Glomerular endothelial cell (primary cell): ENCODE measurements around the gene RNF13. TPM values are rescaled to one million over a fixed set of nuclear protein-coding genes. Genes with fewer than 3 reads are reported as not detected.
"Not testable (repeated sequence)": the region's sequence is repeated elsewhere in the genome, so short reads cannot be mapped to it uniquely, and the experiment has no call there.

Source experiments
- DNase-seq: peaks from one replicate; pipeline ENCODE4 v3.0.0-alpha.2; 2011; ENCODE audit warnings: low read depth, low spot score; ENCODE audit errors: extremely low read depth
- total RNA-seq: library from RNA; depleted of rRNA; stranded (reverse); fragments of >200 nt; gene quantifications from 2 replicates; pipeline ENCODE4 v1.2.3, GENCODE V29; 2015

Gene RNF13
- total RNA-seq, 1 donor from 2014 or later, result 32.6 TPM

DNA sequence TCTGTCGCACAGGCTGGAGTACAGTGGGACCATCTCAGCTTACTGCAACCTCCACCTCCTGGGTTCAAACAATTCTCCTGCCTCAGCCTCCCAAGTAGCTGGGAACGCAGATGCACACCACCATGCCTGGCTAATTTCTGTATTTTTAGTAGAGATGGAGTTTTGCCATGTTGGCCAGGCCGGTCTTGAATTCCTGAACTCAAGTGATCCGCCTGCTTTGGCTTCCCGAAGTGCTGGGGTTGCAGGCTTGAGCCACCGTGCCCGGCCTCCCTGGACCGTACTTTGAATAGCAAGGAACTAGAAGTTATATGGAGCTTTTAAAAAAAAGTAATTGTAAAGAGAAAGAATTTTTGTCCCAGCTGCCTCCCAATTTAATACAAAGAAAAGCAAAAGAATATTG lies 12.3 kb upstream of the RNF13 start:
- DNase-seq, result no peak

DNA sequence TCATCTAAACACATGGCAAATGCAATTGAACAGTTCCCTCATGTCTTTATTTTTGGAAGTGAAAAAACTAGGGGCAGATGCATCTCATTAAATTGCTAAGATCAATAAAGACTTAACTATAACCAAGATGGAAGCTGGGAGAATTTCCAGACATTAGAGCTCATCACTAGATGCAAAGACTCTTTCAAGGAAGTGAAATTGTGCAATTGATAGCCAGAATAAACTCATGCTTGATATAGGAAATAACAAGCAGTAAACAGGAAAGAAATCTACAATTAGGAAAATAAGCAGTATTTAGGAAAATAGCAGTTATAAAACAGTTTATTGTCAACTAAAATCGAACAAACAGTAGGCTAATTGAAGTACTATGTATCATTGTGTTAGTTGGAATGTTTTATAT lies 11.8 kb upstream of the RNF13 start:
- no peak for DNase-seq

DNA sequence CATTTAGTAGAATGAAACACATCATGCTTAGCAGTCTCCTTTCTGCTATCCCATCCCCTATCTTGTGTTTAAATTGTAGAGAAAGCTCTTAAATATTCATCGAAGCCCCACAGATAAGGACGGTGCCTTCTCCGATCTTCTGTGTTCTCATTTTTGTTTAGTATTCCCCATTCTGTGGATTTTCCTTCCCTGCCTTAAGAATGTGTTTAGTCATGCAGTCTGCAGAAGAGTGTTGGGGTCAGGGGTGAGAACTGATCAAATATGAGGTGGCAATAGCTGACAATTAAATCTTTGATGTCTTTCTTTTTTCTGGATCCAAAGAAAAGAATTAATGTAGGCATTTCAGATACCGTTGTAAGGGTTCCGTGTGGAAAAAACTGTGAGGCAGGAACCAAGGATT lies 11.4 kb upstream of the RNF13 start:
- DNase-seq, result no peak

DNA sequence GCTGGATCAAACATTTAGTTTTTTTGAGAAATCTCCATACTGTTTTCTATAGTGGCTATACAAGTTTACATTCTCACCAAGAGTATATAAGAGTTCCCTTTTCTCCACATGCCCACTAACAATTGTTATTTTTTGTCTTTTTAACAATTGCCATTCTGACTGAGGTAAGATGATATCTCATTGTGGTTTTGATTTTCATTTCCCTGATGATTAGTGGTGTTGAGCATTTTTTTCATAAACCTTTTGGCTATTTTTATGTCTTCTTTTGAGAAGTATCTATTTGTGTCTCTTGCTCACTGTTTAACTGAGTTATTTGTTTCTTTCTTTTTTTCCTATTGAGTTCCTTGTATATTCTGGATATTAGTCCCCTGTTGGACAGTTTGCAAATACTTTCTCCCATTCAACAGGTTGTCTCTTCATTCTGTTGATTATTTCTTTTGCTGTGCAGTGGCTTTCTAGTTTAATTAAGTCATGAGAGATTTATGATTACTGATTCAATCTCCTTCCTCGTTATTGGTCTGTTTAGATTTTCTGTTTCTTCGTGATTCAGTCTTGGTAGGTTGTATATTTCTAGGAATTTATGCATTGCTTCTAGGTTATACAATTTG lies 6.7 kb upstream of the RNF13 start:
- DNase-seq, result no peak

DNA sequence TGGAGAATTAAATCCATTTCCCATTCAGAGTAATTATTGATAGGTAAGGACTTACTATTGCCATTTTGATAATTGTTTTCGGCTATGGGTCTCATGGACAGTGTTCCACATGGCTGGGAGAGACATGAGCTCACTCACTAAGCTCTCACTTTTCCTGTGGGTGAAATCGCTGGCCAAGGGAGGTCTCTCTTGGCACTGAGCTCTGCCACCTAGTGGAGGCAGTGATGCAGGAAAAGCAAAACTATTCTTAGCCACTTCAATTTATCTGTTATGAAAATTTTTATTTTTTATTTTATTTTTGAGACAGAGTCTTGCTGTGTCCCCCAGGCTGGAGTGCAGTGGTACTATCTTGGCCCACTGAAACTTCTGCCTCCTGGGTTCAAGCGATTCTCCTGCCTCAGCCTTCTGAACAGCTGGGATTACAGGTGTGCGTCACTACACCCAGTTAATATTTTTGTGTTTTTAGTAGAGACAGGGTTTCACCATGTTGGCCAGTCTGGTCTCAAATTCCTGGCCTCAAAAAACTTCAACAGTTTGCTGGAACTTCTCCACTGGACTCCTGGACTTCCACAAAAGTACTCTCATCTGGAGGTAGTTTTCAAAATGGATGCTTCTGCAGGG lies 4.7 kb upstream of the RNF13 start:
- no peak for DNase-seq

DNA sequence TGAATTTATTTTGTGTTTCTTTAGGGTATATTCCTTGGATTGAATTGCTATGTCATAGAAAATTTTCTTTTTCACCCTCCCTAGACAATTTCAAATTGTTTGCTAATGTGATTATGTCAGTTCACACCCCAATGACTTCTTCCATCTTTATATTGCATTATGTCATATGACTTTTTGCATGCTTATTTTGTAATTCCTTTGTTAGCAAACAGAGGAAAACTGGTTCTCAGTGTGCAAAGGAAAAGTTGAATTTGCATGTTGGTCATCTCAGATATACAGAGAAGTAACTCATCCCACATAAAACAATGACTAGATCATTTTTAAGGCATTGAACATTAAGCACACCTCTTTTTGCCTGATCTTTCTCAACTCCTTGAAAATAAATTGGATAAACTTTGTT lies 3.3 kb upstream of the RNF13 start:
- no peak for DNase-seq

DNA sequence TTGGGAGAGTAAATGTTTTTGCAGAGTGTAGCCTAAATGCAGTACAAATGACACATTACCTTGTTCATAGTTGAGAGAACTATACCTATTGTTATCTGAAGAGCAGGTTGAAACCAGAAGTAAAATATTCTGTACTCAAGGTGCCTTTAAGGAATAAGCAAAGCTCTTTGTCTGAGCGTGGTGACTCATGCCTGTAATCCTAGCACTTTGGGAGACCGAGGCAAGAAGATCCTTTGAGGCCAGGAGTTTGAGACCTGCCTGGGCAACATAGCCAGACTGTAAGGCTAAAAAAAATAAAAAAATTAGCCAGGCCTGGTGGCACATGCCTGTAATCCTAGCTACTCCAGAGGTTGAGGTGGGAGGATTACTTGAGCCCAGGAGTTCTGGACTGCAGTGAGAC lies 2.2 kb upstream of the RNF13 start:
- DNase-seq, result no peak

DNA sequence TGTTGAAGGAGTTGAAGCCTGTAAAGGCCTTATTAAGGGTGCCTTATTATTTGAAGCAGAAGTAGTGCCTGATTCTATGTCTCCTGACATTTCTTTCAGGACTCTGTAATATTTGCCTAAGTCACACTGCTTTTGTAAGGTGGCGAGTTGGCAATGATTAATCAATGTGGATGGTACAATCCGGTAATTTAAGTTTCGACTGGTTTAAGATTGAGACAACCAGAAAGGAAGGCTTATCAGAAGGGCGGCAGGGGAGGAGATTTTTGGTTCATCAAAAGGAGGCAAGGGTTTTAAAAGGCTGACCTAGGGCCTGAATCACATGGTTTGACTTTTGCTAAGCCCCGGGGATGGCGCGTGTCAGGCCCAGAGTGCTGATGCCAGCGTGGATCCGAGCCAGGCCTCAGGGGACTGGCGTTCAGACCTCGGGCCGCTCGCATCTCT lies 830 bp upstream of the RNF13 start:
- no peak for DNase-seq

DNA sequence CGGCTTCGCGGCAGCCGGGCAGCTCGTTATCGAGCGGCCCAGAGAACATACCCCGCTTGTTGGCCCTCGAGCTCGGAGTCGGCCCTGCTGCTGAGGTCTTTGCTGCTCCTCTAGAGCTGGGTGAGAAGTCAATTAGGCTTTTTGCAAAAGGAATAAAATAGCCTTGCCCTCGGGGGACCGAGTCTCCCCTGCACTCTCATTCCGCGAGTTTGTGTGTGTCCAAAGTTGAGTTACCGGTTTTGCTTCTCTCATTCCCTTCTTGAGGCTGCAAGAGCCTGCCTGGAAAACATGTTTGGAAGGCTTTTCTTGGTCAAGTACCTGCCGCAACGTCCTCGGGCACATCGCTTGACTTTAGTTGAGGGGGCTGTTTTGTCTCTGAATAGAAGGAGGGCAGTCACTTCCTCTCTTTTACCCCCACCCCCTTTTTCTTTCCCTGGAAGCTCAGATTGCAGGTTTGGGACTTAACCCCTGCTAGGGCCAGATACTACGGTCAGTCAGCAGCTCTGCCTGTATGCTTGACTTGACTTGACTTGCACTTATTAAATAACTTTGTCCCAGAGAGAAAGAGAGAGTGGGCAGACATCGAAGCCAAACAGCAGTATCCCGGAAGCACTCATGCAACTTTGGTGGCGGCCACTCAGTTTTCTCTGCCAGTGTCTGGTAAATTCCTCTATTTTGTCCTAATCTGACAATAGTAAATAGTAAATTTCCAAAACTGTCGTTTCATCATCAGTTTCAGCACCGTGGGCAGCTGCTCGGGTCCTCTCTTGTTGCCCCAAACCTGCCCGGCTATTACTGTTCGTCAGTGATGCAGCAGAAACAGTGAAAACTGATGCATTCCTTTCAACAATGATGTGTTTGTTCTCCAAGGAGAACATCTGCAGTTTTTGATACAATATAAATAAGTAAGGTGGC lies 609 bp downstream of the RNF13 start:
- DNase-seq, result no peak

DNA sequence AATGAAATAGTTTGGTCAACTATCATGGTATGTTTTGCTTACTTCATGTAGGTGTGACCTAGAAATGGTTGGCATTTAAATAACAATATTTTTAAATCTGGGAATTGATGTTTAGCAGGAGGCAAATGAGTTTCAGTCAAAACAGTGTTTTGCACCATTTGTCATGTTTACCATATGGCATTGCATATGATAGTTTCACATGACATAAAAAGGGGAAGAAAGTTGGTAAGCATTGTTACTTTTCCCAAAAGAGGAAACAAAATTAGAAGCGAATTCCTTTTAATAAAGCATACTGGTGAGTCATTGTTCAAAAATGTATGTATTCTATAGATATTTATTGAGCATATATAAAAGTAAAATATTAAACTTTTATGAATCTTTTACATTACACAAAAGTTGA lies 2.3 kb downstream of the RNF13 start:
- DNase-seq, result no peak

DNA sequence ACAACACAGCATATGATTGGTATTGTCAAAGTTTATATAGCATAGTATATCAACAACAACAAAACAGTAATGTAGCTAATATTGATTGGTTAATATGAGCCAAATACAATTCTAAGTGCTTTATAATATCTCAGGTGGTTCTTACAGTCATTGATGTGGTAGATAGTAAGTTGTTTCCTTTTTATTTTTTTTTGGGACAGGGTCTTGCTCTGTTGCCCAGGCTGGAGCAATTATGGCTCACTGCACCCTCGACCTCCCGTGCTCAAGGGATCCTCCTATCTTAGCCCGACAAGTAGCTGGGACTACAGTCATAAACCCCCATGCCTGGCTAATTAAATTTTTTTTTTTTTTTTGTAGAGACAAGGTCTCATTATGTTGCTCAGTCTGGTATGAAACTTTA lies 2.7 kb downstream of the RNF13 start:
- DNase-seq, result no peak

DNA sequence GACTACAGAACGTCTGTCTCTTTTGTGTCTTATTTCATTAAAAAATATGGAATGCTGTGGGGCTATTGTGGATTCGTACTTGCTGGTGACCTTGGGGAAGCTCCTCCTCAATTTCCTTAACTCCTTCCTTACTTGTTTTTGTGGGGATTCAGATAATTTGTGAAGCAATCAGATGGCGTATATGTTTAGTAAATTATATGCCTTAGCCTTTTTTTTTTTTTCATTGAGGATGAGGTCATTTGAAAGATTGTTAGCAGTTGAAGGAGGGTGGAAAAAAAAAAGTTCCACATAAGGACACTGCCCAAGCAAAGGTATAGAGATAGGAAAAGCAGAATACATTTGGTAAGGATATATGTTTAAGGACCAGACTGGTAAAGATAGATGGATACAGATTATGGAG lies 3.3 kb downstream of the RNF13 start:
- no peak for DNase-seq

DNA sequence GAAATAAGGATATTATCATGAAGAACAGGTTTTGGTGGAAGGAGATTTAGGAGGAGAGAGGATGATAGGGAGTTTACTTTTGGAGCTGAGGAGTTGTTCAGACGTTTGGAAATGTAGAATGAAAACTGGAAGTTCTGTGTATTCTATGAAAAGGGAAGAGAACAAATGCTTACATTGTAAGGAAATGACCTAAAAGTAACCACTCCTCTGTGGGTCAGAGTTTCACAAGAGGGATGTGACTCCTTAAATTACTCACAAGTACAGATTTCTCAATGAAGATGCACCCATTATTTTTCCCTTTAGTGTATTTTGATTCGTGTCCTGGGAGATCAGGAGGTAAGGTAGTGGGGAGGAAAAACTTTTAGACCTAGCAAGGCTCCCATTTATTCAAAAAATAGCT lies 4.0 kb downstream of the RNF13 start:
- no peak for DNase-seq

DNA sequence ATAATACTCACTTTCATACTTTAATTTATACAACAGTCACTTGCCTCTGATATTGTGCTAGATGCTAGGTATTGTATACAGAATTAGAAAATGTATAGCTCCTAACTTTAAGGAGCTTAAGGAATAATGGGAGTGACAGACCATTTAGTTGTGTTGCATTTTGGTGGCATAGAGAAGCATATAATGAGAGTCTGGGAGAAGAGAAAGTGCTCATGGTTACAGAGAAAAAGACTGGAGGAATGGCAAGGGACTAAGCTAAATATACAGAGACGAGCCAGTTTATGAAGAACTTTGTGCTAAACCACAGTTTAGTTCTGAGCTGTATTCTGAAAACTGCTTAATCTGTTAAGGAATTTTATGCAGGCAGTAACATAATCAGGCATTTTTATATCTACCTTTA lies 6.4 kb downstream of the RNF13 start:
- no peak for DNase-seq

DNA sequence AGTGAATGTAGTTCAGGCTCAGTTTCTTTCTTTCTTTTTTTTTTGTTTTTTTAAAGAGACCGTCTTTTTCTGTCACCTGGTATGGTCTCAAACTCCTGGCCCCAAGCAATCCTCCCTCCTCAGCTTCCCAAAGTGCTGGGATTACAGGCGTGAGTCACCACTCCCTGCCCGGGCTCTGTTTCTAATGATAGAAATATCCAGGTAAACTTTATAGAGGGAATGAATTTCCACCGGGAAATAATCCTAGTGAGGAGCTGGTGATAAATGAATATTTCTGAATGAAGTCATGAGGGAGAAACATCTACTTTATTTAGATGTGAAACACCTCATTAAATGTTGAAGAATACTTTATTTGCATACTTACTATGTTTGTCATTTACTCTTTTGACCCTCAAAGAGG lies 7.2 kb downstream of the RNF13 start:
- DNase-seq, result no peak

DNA sequence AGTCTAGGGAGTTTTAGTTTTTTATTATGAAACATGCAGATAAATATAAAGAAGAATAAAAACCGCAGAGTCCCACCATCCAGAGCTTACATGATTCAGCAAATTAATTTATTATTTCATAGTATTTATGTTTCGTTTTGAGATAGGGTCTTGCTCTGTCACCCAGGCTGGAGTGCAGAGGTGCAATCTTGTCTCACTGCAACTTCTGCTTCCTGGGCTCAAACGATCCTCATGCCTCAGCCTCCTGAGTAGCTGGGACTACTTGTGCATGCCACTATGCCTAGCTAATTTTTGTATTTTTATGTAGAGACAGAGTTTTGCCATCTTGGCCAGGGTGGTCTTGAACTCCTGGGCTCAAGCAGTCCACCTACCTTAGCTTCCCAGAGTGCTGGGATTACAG lies 13.6 kb downstream of the RNF13 start:
- DNase-seq, result no peak

DNA sequence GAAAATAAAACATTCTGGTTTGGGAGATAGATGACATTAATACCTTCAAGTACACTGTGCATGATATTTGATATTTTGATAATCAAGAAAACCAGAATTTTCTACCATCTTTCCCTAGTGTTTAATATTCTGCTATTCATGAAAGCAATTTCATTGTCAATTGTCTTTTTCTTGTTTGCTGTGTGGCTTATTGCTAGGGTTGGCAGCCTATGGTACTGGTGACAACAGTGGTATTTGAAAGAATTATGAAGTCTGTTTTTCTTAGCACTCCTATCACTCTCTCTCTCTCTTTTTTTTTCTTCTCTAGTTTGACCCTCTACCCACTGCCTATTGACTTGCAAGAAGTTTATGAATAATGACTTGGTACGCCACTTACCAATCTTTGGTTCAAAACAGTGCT lies 15.4 kb downstream of the RNF13 start:
- no peak for DNase-seq

DNA sequence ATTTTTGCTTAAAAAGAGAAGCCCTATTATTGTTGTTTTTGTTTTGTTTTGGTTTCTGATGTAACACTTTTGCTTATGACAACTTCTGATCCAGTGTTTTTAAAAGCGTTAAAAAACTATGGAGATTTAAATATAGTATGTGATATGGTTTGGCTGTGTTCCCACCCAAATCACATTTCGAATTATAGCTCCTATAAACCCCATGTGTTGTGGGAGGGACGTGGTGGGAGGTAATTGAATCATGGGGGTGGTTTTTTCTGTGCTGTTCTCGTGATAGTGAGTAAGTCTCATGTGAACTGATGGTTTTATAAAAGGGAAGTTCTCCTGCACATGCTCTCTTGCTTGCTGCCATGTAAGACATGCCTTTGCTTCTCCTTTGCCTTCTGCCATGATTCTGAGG lies 16.6 kb downstream of the RNF13 start:
- DNase-seq, result not testable (repeated sequence)

DNA sequence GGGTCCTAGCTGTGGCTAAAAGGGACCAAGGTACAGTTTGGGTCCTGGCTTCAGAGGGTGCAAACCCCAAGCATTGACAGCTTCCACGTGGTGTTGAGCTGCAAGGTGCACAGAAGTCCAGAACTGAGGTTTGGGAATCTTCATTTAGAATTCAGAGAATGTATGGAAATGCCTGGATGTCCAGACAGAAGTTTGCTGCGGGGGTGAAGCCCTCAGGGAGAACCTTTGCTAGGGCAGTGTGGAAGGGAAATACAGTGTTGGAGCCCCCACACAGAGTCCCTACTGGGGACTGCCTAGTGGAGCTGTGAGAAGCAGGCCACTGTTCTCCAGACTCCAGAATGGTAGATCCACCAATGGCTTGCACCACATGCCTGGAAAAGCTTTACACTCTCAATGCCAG lies 17.9 kb downstream of the RNF13 start:
- no peak for DNase-seq

DNA sequence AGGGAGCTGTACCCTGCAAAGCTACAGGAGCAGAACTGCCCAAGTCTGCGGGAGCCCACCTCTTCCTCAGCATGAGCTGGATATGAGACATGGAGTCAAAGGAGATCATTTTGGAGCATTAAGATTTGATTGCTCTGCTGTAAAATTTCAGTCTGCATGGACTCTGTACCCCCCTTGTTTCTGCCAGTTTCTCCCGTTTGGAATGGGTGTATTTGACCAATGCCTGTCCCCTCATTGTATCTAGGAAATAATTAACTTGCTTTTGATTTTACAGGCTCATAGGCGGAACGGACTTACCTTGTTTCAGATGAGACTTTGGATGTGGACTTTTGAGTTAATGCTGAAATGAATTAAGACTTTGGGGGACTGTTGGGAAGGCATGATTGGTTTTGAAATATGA lies 18.3 kb downstream of the RNF13 start:
- no peak for DNase-seq

DNA sequence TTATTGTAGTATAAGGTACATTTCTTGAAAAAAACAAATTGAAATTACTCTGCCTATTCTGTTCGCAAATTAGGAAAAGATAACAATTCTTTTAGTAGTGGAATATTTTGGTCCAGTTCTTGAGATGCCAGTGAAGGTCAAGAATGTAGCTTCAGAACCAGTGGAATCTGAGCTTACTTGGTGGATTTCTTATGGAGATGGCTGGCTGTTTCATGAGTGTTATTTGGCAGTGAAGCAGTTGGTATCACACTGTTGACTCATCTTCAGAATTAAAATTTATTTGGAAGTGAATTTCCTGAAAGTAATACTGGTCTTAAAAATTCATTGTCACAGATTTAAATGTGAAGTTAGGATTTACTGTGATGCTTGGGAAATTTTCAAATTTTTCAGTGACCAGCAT lies 19.1 kb downstream of the RNF13 start:
- no peak for DNase-seq

DNA sequence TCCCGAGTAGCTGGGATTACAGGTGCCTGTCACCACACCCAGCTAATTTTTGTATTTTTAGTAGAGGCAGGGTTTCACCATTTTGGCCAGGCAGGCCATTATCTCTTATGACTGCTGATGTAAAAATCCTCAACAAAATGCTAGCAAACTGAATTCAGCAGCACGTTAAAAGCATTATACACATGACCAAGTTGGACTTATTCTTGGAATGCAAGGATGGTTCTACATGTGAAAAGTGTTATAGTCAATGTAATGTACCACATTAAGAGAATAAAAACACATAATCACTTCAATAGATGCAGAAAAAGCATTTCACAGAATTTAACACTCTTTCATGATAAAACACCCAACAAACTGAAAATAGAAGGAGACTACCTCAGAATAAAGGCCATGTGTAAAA lies 20.2 kb downstream of the RNF13 start:
- no peak for DNase-seq
